GM21423 (cell line): ENCODE results near the gene SLC30A9.

ENCODE experiments used
- ATAC-seq: cut with Tn5 transposase; IDR thresholded peaks from one replicate; pipeline ENCODE4 v1.9.1; 2021; ENCODE audit warnings: mild to moderate bottlenecking, moderate library complexity; ENCODE audit not compliant: unreplicated experiment

Gene SLC30A9

DNA sequence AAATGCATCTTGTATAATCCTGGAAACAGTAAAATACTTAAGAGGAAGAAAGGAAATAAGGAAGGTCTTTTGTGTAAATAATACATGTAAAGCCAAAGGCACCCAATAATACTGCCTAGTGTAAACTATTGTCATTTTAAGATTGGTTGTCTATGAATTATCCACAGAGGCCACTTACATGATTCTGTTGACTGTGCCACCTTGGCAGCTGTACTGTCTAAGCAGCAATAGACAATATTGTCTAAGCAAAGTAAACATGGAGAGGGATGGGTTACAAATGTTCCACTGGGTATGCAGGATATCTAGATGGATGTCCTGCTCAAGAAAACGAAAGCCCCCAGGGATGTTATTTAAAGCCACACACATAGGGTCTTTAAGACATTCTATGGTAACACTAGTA is 142.7 kb downstream of the SLC30A9 start:
- no peak for ATAC-seq

DNA sequence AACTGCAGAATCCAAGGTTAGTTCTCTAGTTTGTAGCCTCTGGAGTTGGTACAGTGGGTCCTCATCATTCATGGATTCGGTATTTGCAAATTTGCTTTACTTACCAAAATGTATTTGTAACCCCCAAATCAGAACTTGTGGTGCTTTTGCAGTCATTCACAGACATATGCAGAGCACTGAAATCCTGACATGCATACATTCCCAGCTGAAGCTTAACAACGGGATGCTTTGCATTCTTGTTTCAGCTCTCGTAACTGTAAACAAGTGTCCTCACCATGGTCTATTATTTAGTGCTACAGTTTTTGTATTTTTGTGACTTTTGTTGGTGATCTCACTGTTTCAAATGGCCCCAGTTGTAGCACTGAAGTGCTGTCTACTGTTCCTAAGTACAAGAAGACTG is 146.0 kb downstream of the SLC30A9 start:
- no peak for ATAC-seq
